OCI-LY3 (cell line): ENCODE measurements around the gene PATJ.

Experiments used
- CTCF ChIP-seq: fragments of 200-600, 300-600 bp; sonication (generic); IDR thresholded peaks from 2 replicates; pipeline ENCODE4 v1.5.1; 2014; ENCODE audit warnings: antibody characterized with exemption, low read length, low read depth
- EZH2phosphoT487 ChIP-seq: fragments of 200-600 bp; shearing (Covaris generic); IDR thresholded peaks from 2 replicates; pipeline ENCODE4 v1.6.1; 2018; ENCODE audit warnings: antibody characterized with exemption, mixed run types, low read depth

DNA sequence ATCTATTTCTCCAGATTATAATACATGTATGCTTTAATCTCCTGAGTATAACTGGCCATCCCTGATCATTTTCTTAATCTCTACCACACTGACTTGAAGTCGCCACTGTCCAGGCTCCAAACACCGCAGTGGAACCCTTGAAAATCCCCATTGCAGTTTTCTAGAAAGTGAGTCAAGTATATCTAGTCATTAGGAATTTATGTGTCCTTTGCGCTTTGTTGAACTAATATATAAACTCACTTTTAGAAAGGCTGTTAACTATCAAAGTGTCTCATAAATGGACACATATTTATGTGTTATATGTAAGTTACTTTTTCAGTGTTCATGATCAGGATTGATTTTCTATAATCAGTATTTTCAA lies 211.5 kb downstream of the PATJ start:
- TF ChIP-seq CTCF (no peak), EZH2phosphoT487 (no peak)
